Measurements from ENCODE around the gene IFNG-AS1.

IFNG-AS1 gene

GRCh38 chr12:67989184-67989920 is at the start of gene IFNG-AS1:
Gene IFNG-AS1, plus strand, starts transcription at chr12:67989447.
- DNase-seq: no peak

- no peak for DNase-seq
Observed at GRCh38 chr12:67939611-67940010, 49.6 kb upstream of the IFNG-AS1 start.

- no peak for DNase-seq
Observed at GRCh38 chr12:67940780-67941243, 48.4 kb upstream of the IFNG-AS1 start.

GRCh38 chr12:67942724-67943123 is 46.5 kb upstream of the IFNG-AS1 start:
- DNase-seq: no peak

GRCh38 chr12:67943141-67943892 is 45.9 kb upstream of the IFNG-AS1 start:
- peak; percentile 42 for DNase-seq

- DNase-seq: no peak
Observed at GRCh38 chr12:67944093-67944492, 45.2 kb upstream of the IFNG-AS1 start.

- no peak for DNase-seq
Observed at GRCh38 chr12:67952787-67953186, 36.5 kb upstream of the IFNG-AS1 start.

- DNase-seq: no peak
Observed at GRCh38 chr12:67957383-67957782, 31.9 kb upstream of the IFNG-AS1 start.

- DNase-seq: no peak
Observed at GRCh38 chr12:67958187-67958586, 31.1 kb upstream of the IFNG-AS1 start.

GRCh38 chr12:67964456-67964855 is 24.8 kb upstream of the IFNG-AS1 start:
- DNase-seq: no peak

- DNase-seq: no peak
Observed at GRCh38 chr12:67966560-67966959, 22.7 kb upstream of the IFNG-AS1 start.

- DNase-seq: no peak
Observed at GRCh38 chr12:67968321-67968720, 20.9 kb upstream of the IFNG-AS1 start.

- DNase-seq: no peak
Observed at GRCh38 chr12:67968725-67969124, 20.5 kb upstream of the IFNG-AS1 start.

GRCh38 chr12:67969134-67969802 is 20.0 kb upstream of the IFNG-AS1 start:
- no peak for DNase-seq

GRCh38 chr12:67977668-67978067 is 11.6 kb upstream of the IFNG-AS1 start:
- no peak for DNase-seq

- no peak for DNase-seq
Observed at GRCh38 chr12:67980391-67980790, 8.9 kb upstream of the IFNG-AS1 start.

- DNase-seq: no peak
Observed at GRCh38 chr12:67981287-67982162, 7.7 kb upstream of the IFNG-AS1 start.

GRCh38 chr12:67982164-67982563 is 7.1 kb upstream of the IFNG-AS1 start:
- no peak for DNase-seq

- no peak for DNase-seq
Observed at GRCh38 chr12:67986632-67987031, 2.6 kb upstream of the IFNG-AS1 start.

- no peak for DNase-seq
Observed at GRCh38 chr12:67988601-67989021, 636 bp upstream of the IFNG-AS1 start.

- DNase-seq: peak; percentile 49
Observed at GRCh38 chr12:67991158-67991557, 1.9 kb downstream of the IFNG-AS1 start.

GRCh38 chr12:67993143-67993542 is 3.9 kb downstream of the IFNG-AS1 start:
- no peak for DNase-seq

- DNase-seq: no peak
Observed at GRCh38 chr12:67994046-67994445, 4.8 kb downstream of the IFNG-AS1 start.
